ENCODE measurements around the gene PLXNA1. TPM values are rescaled to one million over a fixed set of nuclear protein-coding genes. Genes with fewer than 3 reads are reported as not detected.
A peak's percentile ranks its signal among the peaks of the same experiment; 100 is the strongest.

PLXNA1 gene
- 65.6 and 88.7 TPM in 2 replicates for total RNA-seq (2014; rRNA removed)
- polyA plus RNA-seq (2012) = 41.7 TPM

GRCh38 chr3:126982471-126983175 lies at the start of gene PLXNA1:
Gene PLXNA1, plus strand, starts transcription at chr3:126983115. Its CDS starts 5,479 bp downstream, at chr3:126988594.
- DNase-seq (ENCODE audit: low read depth) = peak; percentile 75

DNA sequence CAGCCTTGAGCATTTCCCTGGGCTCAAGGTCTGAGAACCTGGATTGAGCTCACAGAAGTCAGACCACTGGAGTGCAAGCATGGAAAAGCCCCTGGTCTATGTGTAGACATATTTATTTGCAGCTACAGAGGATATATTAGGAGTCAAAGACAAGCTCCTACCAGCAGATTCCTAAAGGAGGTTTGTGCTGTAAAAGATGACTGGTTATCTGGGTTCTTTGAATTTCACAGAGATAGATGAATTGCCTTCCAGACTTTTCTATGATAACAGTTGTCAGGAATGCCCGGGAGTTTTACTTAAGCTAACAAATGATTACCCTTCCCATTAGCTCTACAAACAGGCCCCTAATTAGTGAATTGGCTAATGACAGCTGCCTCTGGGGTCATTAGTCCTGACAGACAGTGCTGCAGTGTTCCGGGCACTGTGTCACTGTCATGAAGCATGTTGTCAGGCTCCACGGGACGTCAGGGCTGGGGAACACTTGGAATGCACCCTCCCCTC lies 48.8 kb upstream of the PLXNA1 start:
- DNase-seq (ENCODE audit: low read depth) = no peak

- DNase-seq (ENCODE audit: low read depth) = no peak
Observed at GRCh38 chr3:126934991-126935390, 47.9 kb upstream of the PLXNA1 start.

DNA sequence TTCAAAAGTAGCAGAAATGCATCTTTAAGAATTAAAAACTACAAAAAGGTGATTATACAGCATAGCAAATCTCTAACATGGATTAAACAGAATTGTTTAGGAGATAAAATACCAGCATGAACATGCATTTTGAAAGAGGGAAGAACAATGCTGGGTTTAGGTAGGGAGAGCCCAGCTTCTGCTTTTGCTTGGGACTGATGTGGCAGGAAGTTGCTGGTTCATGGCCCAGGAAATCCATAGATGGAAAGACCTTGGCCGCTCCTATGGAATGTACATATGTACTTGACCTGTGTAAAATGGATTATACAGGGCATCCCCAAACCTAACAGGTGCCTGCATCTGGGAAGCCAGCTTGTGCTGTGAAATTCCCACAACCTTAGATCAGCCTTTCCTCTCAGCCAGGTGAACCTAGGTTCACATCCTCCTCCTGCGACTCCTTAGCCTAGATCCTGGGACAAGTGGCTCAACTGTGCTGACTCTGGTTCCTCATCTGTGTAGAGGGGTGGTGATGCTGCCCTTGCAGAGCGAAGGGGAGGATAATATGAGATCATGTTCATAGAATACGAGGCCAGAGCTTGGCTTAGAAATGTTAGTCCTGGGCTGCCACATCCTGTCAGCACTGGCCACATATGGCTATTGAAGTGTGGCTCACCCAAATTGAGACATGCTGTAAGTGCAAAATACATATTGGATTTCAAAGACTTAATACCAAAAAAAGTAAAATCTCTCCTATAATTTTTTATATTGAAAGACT lies 47.0 kb upstream of the PLXNA1 start:
- no peak for DNase-seq (ENCODE audit: low read depth)

DNA sequence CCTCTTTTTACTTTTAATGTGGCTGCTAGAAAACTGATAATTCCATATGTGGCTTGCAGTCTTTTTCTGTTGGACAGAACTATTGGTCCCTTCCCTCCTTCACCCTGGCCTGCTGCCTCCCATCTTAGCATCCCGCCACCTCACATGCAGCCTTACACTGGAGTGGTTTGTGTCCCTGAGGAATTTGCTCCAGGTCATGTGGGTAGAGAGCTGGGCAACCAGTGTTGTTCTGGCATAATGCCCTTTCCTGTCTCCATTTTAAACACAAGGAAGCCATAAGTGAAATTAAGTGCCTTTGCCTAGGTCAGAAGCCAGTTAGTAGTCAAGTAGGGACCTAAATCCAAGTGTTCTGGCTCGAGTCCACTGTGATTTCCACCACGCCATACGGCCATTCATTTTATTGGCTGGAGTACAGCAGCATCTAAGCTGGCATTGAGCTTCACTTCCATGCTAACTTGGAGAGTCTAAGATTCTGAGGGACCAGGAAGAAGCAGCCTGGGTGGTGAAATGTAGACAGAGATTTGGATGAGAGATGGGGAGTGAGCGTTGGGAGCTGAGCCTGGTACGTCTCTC lies 46.0 kb upstream of the PLXNA1 start:
- DNase-seq (ENCODE audit: low read depth) = no peak

DNA sequence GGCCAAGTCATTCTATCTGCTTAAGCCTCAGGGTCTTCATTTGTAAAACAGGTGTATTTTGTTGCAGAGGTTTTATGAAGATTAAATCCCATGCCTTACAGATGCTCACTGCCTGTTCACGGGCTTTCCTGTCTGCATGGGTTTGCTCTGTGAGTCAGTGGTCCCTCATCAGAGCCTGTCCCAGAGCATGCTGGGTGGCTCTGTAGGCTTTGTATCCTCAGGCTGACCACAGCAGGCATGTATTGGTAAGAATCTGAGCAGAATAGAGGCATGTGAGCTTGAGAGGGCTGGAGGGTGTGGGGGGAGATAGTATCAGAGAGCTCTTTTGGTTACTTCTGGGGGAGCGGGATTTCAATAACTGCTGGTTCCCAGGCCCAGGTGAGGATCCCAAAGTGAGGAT lies 45.4 kb upstream of the PLXNA1 start:
- DNase-seq (ENCODE audit: low read depth) = no peak

DNA sequence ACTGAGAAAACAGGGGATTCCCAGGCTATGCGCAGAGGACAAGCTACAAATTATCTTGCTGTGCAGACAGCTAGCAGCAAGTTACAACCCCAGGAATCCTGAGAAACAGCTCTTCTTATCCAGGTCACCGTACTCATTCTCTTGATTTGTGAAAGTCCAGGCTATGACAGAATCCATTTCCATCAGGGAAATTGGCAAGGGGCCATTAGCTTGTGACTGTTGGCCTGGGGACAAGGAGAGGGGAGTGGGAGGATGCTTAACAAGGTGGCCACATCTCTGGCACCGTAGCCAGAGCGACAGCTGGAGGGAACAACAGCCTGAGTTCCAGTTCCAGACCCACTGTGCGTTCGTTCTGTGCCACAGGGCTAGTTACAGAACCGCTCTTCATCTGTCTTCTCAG lies 44.9 kb upstream of the PLXNA1 start:
- no peak for DNase-seq (ENCODE audit: low read depth)

DNA sequence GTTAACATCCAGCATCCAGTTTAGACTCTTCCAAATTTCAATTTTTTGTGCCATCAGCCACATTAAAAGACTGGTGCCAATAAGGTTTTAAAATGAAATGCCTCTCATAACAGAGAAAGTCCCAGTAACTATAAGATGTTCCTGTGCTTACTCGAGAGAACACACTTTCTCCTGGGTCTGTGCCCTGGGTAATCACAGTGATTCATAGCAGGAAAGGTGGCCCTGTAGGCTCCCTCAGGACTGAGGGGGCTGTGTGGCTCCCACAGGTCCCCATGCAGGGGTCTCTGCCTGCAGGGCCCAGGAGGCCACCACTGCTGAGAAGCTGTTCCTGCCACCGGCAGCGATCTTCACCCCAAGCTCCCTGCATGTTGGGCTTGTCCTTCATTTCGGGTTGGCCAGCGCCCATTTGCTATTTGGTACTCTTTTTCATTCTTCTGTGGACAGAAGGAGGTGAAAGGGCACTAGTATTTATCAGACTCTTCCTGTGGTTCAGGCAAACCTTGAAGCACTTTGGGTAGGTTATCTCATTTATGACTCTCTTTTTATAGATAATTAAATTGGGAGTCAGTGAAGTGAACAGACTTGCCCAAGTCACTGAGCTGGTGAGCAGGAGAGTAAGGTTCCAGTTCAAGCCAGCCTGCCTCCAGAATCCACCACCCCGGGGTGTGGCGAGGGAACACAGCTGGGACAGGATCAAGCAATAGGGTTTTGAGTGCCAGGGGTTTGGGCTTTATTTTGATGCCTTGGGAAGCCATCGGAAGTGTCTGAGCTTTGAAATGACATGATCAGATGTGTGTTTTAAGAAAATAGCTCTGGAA lies 44.2 kb upstream of the PLXNA1 start:
- no peak for DNase-seq (ENCODE audit: low read depth)

DNA sequence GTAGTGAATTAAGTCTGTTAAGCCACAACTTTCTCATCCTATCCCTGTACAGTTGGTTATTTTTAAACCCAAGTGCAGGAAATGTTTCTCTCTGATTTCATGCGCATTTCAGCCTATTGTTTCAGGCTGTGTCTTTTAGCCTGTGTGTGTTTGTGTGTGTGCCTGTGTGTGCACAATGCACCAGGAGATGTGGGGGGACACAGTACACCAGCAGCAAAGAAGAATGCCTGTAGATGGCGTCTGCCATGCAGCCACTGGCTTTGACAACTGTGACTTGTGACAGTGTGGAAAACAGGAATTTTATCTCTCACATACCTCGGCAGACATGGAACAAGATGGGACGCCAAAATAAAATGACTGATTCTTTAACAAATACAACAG lies 43.6 kb upstream of the PLXNA1 start:
- no peak for DNase-seq (ENCODE audit: low read depth)

DNA sequence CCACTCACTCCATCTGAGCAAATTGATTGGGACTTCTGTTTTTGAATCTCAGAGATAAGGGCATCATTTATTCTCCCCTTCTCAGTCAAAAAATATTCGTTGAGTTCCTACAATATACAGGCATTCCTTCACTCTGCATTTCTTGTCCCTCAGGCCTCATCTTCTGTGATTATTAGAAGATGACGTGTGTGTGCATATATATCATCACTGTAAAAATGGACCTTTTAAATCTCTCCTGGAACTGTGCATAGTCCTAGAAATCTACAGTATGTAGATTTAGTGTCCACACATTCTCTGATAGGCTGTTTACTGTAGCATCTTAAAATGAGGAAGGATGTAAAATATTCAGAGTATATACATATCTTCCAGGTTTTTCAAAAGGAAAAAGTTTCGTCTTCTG lies 43.2 kb upstream of the PLXNA1 start:
- no peak for DNase-seq (ENCODE audit: low read depth)

- DNase-seq (ENCODE audit: low read depth) = peak; percentile 73
Observed at GRCh38 chr3:126941721-126942270, 41.1 kb upstream of the PLXNA1 start.

- DNase-seq (ENCODE audit: low read depth) = no peak
Observed at GRCh38 chr3:126944089-126944965, 38.6 kb upstream of the PLXNA1 start.

- DNase-seq (ENCODE audit: low read depth) = no peak
Observed at GRCh38 chr3:126945171-126945721, 37.7 kb upstream of the PLXNA1 start.

GRCh38 chr3:126945891-126946290 lies 37.0 kb upstream of the PLXNA1 start:
- no peak for DNase-seq (ENCODE audit: low read depth)

DNA sequence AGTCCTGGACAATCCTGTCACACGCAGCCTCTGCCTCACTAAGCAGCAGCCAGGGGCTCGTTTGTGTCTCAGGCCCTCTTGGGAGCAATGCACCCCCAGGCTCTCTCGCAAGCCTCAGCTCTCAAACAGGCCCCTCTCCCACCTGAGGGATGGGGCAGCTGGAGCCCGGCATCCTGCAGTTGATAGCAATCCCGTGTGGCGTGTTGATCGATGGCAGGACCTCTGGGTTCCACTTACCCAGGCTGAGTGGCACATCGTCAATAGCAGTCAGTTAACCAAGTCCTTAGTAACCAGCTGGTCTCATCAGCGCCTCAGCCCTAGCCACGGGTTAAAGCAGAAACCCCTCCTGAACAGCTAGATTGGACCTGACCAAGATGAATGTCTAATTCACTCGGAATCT lies 36.5 kb upstream of the PLXNA1 start:
- DNase-seq (ENCODE audit: low read depth) = no peak

DNA sequence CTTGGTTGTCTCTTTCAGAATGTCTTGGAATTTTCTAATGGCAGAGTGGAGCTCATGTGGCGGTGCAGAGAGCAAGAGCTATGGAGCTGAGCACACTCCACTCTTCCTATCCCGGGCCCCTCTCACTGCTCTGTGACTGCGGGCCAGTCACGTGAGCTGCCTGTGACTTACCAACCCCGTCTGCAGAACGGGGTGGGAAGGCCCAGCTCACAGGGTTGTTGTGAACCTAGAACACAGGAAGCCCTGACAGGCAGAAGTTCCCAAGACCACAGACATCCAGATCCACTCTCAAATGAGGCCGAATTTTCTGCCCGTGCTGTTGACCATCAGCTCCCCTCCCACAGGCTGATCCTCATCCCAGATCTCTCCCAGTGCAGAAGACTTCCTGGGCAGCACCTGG lies 35.5 kb upstream of the PLXNA1 start:
- DNase-seq (ENCODE audit: low read depth) = no peak

GRCh38 chr3:126948980-126949535 lies 33.9 kb upstream of the PLXNA1 start:
- DNase-seq (ENCODE audit: low read depth) = no peak

GRCh38 chr3:126951561-126951960 lies 31.4 kb upstream of the PLXNA1 start:
- DNase-seq (ENCODE audit: low read depth) = no peak

- no peak for DNase-seq (ENCODE audit: low read depth)
Observed at GRCh38 chr3:126952261-126952982, 30.5 kb upstream of the PLXNA1 start.

All from LHCN-M2 (cell line).